Nephron (organoid): ENCODE data around the gene DYSF.
"Not testable (repeated sequence)": the region's sequence is repeated elsewhere in the genome, so short reads cannot be mapped to it uniquely, and the experiment has no call there.

Experiments
- H3K27ac Mint-ChIP-seq, 3 experiments: 2 replicates each; pipeline ENCODE4 v1.8.0; 2020; ENCODE audit warnings: mixed read lengths in 3 of 3, mild to moderate bottlenecking in 2 of 3, moderate library complexity in 1 of 3
- H3K27me3 Mint-ChIP-seq: 2 replicates; pipeline ENCODE4 v1.8.0; 2021; ENCODE audit warnings: low read depth, mild to moderate bottlenecking, moderate library complexity, mixed read lengths
- H3K36me3 Mint-ChIP-seq: 2 replicates; pipeline ENCODE4 v1.8.0; 2020; ENCODE audit warnings: low read depth, mixed read lengths
- H3K4me1 Mint-ChIP-seq: 2 replicates; pipeline ENCODE4 v1.8.0; 2020; ENCODE audit warnings: mixed read lengths
- H3K4me3 Mint-ChIP-seq, 3 experiments: 2 replicates each; pipeline ENCODE4 v1.8.0; 2020; ENCODE audit warnings: mild to moderate bottlenecking in 3 of 3, mixed read lengths in 3 of 3, moderate library complexity in 2 of 3
- H3K9me3 Mint-ChIP-seq: 2 replicates; pipeline ENCODE4 v1.8.0; 2020; ENCODE audit warnings: mixed read lengths
- TF ChIP-seq, protein P1 (sequence below), 3 experiments: fragments of 200-600 bp; sonication (generic); IDR thresholded peaks; one replicate each; pipeline ENCODE4 v1.5.0; 2021; ENCODE audit warnings: antibody characterized with exemption in 3 of 3; ENCODE audit not compliant: unreplicated experiment in 3 of 3

DYSF gene

DNA sequence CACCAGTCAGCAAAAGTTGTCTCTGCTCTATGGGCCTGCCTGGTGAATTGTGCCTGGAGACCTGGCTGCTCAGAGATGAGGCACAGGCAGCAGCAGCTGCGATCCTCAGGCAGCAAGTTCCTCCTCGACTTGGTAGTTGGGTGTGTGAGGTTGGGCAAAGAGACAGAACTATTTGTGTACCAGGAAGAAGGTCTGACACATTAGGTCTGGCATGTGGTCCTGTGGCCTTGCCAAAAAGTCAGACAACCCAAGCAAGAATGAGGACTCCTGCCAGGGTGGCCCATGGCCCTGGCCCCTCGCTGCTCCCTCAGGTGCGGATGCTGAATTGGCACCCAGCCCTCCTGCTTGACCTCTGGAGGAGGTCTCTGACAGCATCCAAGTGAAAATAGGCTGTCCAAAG, 192.7 kb downstream of the DYSF start:
- Mint-ChIP-seq H3K4me1 (no peaks in the 10 kb centered on the region), H3K27ac (no peak overlapping the region), H3K4me3 (no peak overlapping the region), H3K36me3 (no peaks in the 10 kb centered on the region), H3K9me3 (peaks cover 4% of the 10 kb centered on the region), H3K27me3 (peaks cover 14% of the 10 kb centered on the region)
- TF ChIP-seq, protein P1, sequence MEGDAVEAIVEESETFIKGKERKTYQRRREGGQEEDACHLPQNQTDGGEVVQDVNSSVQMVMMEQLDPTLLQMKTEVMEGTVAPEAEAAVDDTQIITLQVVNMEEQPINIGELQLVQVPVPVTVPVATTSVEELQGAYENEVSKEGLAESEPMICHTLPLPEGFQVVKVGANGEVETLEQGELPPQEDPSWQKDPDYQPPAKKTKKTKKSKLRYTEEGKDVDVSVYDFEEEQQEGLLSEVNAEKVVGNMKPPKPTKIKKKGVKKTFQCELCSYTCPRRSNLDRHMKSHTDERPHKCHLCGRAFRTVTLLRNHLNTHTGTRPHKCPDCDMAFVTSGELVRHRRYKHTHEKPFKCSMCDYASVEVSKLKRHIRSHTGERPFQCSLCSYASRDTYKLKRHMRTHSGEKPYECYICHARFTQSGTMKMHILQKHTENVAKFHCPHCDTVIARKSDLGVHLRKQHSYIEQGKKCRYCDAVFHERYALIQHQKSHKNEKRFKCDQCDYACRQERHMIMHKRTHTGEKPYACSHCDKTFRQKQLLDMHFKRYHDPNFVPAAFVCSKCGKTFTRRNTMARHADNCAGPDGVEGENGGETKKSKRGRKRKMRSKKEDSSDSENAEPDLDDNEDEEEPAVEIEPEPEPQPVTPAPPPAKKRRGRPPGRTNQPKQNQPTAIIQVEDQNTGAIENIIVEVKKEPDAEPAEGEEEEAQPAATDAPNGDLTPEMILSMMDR (IDR thresholded peaks at IDR 0.05; ENCODE audit: unreplicated experiment in 3 of 3), result no peak

DNA sequence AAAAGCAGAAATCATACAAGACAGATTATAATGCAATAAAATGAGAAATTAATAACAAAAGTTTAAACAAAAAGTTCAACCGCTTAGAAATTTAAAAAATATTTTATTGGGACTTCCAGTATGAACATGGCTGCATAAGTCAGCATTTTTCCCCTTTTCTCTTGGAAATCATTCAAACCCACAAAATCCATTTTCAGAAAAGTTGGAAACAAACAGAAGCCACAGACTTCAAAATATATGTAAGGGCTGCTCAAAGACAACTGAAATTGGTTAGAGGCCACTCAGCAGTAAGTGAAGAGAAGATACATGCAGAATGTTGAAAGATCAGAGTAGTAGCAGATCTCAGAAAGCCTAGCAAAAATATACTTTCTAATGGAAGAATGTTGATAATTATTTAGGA, 194.0 kb downstream of the DYSF start:
- peaks cover 14% of the 10 kb centered on the region for H3K27me3 Mint-ChIP-seq
- H3K4me3 Mint-ChIP-seq, result no peak overlapping the region
- no peaks in the 10 kb centered on the region for H3K36me3 Mint-ChIP-seq
- TF ChIP-seq, protein P1 (IDR thresholded peaks at IDR 0.05; ENCODE audit: unreplicated experiment in 3 of 3), result no peak
- no peak overlapping the region for H3K27ac Mint-ChIP-seq
- H3K4me1 Mint-ChIP-seq, result no peaks in the 10 kb centered on the region
- peaks cover 4% of the 10 kb centered on the region for H3K9me3 Mint-ChIP-seq

DNA sequence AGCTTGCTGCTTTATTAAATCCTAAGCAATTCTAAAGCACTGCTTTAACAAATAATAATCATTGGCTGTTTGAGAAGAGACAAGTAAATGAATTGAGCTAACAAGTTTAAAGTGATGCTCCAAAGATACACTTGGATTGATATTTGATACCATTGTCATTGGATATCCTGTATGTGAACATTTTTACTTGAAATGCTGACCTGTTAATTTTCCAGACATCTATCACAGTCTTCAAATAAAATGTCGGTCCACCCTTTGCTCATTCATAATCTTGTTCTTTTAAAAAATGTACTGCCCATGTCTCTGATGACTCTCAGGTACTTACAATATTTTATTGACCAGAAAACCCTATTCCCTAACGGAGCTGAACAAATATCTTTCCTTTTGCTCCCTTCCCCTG, 202.1 kb downstream of the DYSF start:
- Mint-ChIP-seq H3K4me1 (no peaks in the 10 kb centered on the region), H3K27me3 (peaks cover 5% of the 10 kb centered on the region), H3K27ac (no peak overlapping the region), H3K4me3 (no peak overlapping the region), H3K36me3 (peaks cover 7% of the 10 kb centered on the region), H3K9me3 (peaks cover 21% of the 10 kb centered on the region)
- TF ChIP-seq, protein P1 (IDR thresholded peaks at IDR 0.05; ENCODE audit: unreplicated experiment in 3 of 3), result no peak

DNA sequence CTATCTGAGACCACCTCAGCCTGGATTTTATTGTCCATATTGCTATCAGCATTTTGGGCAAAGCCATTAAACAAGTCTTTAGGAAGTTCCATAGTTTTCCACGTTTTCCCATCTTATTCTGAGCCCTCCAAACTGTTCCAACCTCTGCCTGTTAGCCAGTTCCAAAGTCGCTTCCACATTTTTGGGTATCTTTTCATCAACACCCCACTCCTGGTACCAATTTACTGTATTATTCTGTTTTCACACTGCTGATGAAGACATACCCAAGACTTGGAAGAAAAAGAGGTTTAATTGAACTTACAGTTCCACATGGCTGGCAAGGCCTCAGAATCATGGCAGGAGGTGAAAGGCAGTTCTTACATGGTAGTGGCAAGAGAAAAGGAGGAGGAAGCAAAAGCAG, 204.9 kb downstream of the DYSF start:
- H3K27me3 Mint-ChIP-seq, H3K36me3 Mint-ChIP-seq, H3K4me3 Mint-ChIP-seq, H3K27ac Mint-ChIP-seq, H3K4me1 Mint-ChIP-seq: not testable (repeated sequence)
- H3K9me3 Mint-ChIP-seq, result peaks cover 21% of the 10 kb centered on the region

DNA sequence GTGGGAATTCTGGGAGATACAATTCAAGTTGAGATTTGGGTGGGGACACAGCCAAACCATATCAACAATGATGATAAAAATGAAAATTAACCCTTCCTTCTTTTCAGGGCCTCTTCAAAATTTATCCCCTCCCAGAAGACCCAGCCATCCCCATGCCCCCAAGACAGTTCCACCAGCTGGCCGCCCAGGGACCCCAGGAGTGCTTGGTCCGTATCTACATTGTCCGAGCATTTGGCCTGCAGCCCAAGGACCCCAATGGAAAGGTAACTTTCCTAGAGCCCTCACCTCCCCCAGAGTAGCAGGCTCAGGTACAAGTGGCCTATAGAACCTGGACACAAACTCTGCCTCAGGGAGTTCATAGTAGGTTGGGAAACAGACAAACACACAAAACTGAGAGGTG, 205.4 kb downstream of the DYSF start:
- Mint-ChIP-seq H3K27ac (no peak overlapping the region), H3K4me3 (no peak overlapping the region), H3K36me3 (peaks cover 7% of the 10 kb centered on the region), H3K4me1 (no peaks in the 10 kb centered on the region), H3K27me3 (peaks cover 9% of the 10 kb centered on the region), H3K9me3 (peaks cover 21% of the 10 kb centered on the region)
- TF ChIP-seq, protein P1 (IDR thresholded peaks at IDR 0.05; ENCODE audit: unreplicated experiment in 3 of 3), result no peak

DNA sequence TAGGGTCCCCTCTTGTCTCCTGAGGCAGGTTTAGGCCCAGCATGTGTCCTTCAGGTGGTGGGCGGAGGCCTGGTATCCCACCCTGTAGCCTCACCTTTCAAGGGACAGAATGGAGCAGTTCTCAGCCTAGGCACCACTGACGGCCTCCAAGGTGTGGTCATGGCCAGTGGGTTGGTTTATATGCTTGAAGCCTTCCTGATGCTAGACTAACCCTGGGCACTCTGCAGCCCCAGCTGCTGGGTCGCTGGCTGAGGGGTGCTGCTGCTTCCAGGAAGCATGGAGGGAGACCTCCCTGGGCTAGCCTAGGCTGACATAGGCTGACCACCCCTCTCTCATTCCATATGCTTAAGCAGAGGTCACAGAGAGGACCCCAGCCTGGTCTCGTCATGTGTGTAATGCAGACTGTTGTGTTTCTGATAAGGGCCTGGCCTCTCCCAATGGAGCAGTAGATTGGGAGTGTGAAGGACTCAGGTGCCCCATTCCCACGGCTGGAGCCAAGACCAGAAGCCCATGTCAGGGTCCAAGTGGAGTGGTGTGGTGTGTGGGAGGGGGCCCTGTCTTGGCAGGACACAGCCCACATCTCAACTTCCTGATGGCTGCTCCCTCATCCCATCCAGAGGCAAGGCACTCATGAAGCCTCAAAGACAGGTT, 206.6 kb downstream of the DYSF start:
- TF ChIP-seq, protein P1 (IDR thresholded peaks at IDR 0.05; ENCODE audit: unreplicated experiment in 3 of 3), result no peak
- peaks cover 21% of the 10 kb centered on the region for H3K9me3 Mint-ChIP-seq
- H3K27me3 Mint-ChIP-seq, result peaks cover 9% of the 10 kb centered on the region
- H3K27ac Mint-ChIP-seq, result no peak overlapping the region
- peaks cover 7% of the 10 kb centered on the region for H3K36me3 Mint-ChIP-seq
- no peak overlapping the region for H3K4me3 Mint-ChIP-seq
- no peaks in the 10 kb centered on the region for H3K4me1 Mint-ChIP-seq
